ENCODE measurements around the gene TMEM92. TPM values are rescaled to one million over a fixed set of nuclear protein-coding genes. Genes with fewer than 3 reads are reported as not detected.
A peak's percentile ranks its signal among the peaks of the same experiment; 100 is the strongest.

TMEM92 gene
- 1 to 10 TPM; 3.4 to 9.4 TPM for total RNA-seq
- long read RNA-seq = 0 reads

GRCh38 chr17:50274142-50274896, at the start of gene TMEM92:
TMEM92 (plus strand) TSS chr17:50274466; CDS start chr17:50274502, 36 bp downstream.
- ATAC-seq (peak; percentile 87), DNase-seq (peak; percentile 79 to 85)
- intact Hi-C loops (cut with DNase I, micrococcal nuclease) = loop anchor here in 1 of 2 donors (5.0 kb wide), 1 partner anchor 72 kb away; the partner anchor contains the start of gene COL1A1

DNA sequence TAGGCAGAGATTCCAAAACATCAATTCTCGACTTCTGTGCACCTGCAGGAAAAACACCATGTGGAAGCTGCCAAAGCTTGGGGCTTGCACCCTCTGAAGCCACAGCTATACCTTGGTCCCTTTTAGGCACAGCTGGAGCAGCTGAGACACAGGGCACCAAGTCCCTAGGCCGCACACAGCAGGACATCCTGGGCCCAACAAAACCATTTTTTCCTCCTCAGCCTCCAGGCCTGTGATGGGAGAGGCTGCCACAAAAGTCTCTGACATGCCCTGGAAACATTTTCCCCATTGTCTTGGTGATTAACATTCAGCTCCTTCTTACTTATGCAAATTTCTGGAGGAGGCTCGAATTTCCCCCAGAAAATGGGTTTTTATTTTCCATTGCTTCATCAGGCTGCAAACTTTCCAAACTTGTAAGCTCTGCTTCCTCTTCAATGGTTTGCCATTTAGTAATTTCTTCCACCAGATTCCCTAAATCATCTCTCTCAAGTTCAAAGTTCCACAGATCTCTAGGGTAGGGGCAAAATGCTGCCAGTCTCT, 48.5 kb upstream of the TMEM92 start:
- DNase-seq (no peak), ATAC-seq (no peak)
- intact Hi-C loops (cut with DNase I, micrococcal nuclease) = no loop called here

DNA sequence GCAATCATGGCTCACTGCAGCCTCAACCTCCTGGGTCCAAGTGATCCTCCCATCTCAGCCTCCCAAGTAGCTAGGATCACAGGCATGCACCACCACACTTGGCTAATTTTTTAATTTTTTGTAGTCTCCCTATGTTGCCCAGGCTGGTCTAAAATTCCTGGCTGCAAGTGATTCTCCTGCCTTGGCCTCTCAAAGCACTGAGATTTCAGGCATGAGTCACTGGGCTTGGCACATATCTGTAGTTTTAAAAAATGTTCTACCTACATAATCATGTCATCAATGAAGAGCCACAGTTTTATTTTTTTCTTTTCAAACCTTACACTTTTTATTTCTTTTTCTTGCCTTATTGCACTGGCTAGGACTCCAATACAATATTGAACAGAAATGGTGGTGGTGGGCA, 39.7 kb upstream of the TMEM92 start:
- intact Hi-C loops (cut with DNase I, micrococcal nuclease) = no loop called here
- ATAC-seq (no peak), DNase-seq (no peak)

- DNase-seq = no peak
- intact Hi-C loops (cut with DNase I, micrococcal nuclease) = no loop called here
- no peak for ATAC-seq
Measured at GRCh38 chr17:50237901-50238300, 36.4 kb upstream of the TMEM92 start.

- no peak for ATAC-seq
- DNase-seq = no peak
- intact Hi-C loops (cut with DNase I, micrococcal nuclease) = no loop called here
Measured at GRCh38 chr17:50238601-50239280, 35.5 kb upstream of the TMEM92 start.

GRCh38 chr17:50239937-50240336, 34.3 kb upstream of the TMEM92 start:
- intact Hi-C loops (cut with DNase I, micrococcal nuclease) = no loop called here
- ATAC-seq = no peak
- no peak for DNase-seq

- intact Hi-C loops (cut with DNase I, micrococcal nuclease) = no loop called here
- no peak for ATAC-seq
- DNase-seq = no peak
Measured at GRCh38 chr17:50240851-50241250, 33.4 kb upstream of the TMEM92 start.

- intact Hi-C loops (cut with DNase I, micrococcal nuclease) = no loop called here
- no peak for DNase-seq
- no peak for ATAC-seq
Measured at GRCh38 chr17:50241431-50241830, 32.8 kb upstream of the TMEM92 start.

DNA sequence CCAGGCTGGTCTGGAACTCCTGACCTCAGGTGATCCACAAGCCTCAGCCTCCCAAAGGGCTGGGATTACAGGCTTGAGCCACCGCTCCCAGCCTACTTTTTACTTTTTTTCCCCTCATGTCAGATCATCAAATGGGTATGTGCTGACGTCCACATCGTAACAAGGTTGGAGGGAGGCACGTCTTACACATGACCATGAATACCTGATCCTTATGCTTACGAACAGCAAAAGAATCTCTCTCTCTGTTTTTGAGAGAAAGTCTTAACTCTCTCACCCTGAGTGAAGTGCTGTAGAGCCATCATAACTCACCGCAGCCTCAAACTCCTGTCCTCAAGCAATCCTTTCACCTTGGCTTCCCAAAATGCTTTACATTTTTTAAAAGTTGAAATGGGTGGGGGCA, 29.5 kb upstream of the TMEM92 start:
- ATAC-seq (no peak), DNase-seq (no peak)
- intact Hi-C loops (cut with DNase I, micrococcal nuclease) = no loop called here

DNA sequence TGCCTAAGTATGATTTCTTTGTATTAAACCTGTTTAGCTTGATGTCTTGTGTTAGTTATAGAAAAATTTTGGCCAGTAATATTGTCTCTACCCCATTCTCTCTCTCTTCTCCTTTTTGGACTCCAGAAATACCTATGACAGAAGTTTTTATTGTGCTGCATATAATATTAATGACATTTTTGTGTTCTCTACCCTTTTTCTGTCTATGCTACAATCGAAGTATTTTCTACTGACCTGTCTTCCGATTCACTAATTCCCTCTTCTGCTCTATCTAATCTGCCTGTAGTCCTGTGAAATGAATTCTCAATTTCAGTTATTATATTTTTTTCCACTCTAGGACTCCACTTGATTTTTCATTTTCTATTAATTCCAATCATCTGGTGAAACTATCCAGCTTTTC, 26.0 kb upstream of the TMEM92 start:
- intact Hi-C loops (cut with DNase I, micrococcal nuclease) = no loop called here
- DNase-seq (no peak), ATAC-seq (no peak)

DNA sequence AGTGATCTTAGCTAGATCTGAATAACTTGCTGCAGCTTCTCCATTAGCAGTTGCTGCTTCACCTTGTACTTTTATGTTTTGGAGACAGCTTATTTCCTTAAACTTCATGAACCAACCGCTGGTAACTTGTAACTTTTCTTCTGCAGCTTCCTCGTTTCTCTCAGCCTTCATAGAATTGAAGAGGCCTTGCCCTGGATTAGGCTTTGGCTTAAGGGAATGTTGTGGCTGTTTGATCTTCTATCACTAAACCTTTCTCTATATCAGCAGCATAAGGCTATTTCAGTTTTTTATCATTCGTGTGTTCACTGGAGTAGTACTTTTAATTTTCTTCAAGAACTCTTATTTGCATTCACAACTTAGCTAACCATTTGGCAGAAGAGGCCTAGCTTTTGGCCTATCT, 21.5 kb upstream of the TMEM92 start:
- no peak for ATAC-seq
- intact Hi-C loops (cut with DNase I, micrococcal nuclease) = no loop called here
- DNase-seq = no peak

DNA sequence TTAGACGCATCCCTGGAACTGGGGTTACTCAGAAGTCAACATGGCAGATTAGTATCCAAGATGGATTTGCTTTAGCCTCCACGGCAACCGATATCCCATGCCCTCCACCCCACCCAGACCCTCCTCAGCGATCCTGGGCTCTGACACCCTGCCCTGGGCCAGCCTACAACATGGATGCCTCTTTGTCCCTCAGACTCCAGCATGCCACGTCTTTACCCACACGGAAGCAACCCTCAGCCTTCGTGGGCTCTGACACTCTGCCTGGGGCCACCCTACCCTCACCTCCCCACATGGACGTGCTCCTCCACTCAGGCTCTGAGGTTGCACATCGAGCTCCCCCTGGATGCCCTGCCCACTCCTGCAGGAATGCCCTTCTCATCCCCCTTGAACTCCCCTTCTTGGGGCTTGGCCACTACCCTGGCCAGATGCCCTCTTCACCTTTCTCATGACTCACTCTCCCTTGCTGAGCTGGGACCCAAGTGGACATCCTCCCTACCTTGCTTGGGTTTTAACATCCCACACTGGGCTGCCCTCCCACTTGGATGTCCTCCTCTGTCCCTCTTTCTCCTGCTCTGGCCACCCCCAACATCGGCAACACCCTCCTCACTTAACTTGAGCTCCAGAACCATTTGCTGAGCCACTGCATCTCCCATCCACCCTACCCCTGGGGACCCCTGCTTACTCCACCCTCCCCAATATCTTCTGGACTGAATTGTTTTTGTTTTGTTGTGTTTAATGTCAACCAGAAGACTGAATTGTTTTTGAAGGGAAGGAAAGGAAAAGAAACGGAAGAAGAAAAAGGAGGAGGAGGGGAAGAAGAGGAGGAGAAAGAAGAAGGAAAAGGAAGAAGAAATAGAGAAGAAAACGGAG, 18.3 kb upstream of the TMEM92 start:
- ATAC-seq (no peak), DNase-seq (no peak)
- intact Hi-C loops (cut with DNase I, micrococcal nuclease) = no loop called here

DNA sequence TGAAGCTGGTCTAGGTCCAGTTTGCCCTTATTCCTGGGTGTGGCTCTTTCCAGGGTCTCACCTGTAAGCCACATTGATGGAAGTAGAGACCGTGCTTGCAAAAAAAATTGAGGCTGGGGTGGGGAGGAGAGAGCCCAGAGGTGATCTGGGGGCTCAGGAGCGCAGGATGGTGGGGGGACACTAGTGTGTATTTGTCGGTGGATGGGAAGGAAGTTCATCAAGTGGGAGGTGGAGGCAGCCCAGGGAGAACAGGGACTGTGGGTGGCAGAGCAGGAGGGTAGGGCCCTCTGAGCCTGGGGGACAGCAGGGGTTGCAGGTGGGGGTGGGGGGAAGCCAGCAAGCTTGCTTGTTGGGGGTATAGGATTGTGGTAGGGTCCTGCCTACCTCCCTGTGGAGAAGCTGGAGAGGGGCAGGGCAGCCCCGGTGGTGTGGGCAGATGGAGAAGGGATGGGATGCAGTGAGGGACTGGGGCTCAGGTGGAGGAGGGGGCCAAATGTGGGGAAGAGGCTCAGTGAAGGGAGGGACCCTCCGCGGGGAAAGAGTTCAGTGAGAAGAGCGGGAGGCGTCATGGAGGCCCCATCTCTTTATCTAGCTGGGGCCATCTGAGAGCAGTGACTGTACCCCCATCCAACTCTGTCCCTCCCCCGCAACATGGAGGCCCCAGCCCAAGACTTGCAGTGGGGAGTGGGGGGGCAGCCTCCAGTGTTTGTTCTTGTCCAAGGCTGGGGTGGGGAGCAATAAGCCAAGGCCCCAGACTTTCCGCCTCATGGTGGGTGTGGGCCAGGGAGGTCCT, 17.2 kb upstream of the TMEM92 start:
- ATAC-seq (no peak), DNase-seq (no peak)
- intact Hi-C loops (cut with DNase I, micrococcal nuclease) = no loop called here

GRCh38 chr17:50257676-50258224, 16.5 kb upstream of the TMEM92 start:
- intact Hi-C loops (cut with DNase I, micrococcal nuclease) = no loop called here
- ATAC-seq (no peak), DNase-seq (no peak)

- ATAC-seq (no peak), DNase-seq (no peak)
- intact Hi-C loops (cut with DNase I, micrococcal nuclease) = no loop called here
Measured at GRCh38 chr17:50258647-50259476, 15.4 kb upstream of the TMEM92 start.

- DNase-seq (peak in 1 of 2 donors; percentile 20), ATAC-seq (no peak)
Measured at GRCh38 chr17:50259477-50260324, 14.6 kb upstream of the TMEM92 start.

More at GRCh38 chr17:50259477-50260324, 14.6 kb upstream of the TMEM92 start:
- intact Hi-C loops (cut with DNase I, micrococcal nuclease) = no loop called here

Measured in left colon (tissue), 2 donors.